SK-N-SH (cell line): ENCODE data around the gene RIN3. TPM values are rescaled to one million over a fixed set of nuclear protein-coding genes. Genes with fewer than 3 reads are reported as not detected.

Experiments used
- CTCF ChIA-PET: fragments of 300-600, 350-600 bp; formaldehyde crosslinking; extraction: SDS; loops from one replicate; lab custom pipeline; 2021; lab: Yijun Ruan, JAX
- POLR2A ChIA-PET: fragments of 350-600 bp; sonication (Branson Sonifier 250); formaldehyde crosslinking; extraction: SDS; loops from one replicate; lab custom pipeline; 2020; ENCODE audit warnings: antibody characterized with exemption, inconsistent platforms; lab: Yijun Ruan, JAX
- DNase-seq: peaks from one replicate; pipeline ENCODE4 v3.0.0; 2012
- H2AFZ ChIP-seq: fragments of 200-600 bp; sonication (generic); 2 replicates; pipeline ENCODE4 v1.8.1; 2016; ENCODE audit warnings: antibody characterized with exemption, mild to moderate bottlenecking, low read depth
- H3F3A ChIP-seq: fragments of 200-600 bp; sonication (generic); replicated peaks from 2 replicates; pipeline ENCODE3; 2016; ENCODE audit warnings: antibody characterized with exemption, mild to moderate bottlenecking; ENCODE audit not compliant: insufficient read depth
- H3K27ac ChIP-seq, 2 experiments: fragments of 200-500 bp in 1 of 2; fragments of 200-600 bp in 1 of 2; sonication (Bioruptor generic) in 1 of 2; sonication (generic), shearing (Covaris generic) in 1 of 2; 2 replicates each; pipeline versions ENCODE4 v1.5.1 to v1.6.1; 2014 to 2016; ENCODE audit warnings: low read depth in 2 of 2, inconsistent platforms in 1 of 2, low read length in 1 of 2, mild to moderate bottlenecking in 1 of 2, mixed read lengths in 1 of 2
- H3K27me3 ChIP-seq: fragments of 200-600 bp; sonication (generic), shearing (Covaris generic); 2 replicates; pipeline ENCODE4 v1.6.1; 2016; ENCODE audit warnings: mixed run types; ENCODE audit not compliant: insufficient read depth
- H3K36me3 ChIP-seq, 2 experiments: fragments of 200-500 bp in 1 of 2; fragments of 200-600 bp in 1 of 2; sonication (Bioruptor generic) in 1 of 2; sonication (generic) in 1 of 2; replicated peaks in 1 of 2; 2 replicates each; pipeline versions ENCODE3 to v1.5.1; 2014 to 2016; ENCODE audit warnings: low read length in 1 of 2, mild to moderate bottlenecking in 1 of 2; ENCODE audit not compliant: insufficient read depth in 2 of 2, control insufficient read depth in 1 of 2
- H3K4me1 ChIP-seq, 2 experiments: fragments of 200-500 bp in 1 of 2; fragments of 200-600 bp in 1 of 2; sonication (Bioruptor generic) in 1 of 2; sonication (generic), shearing (Covaris generic) in 1 of 2; 2 replicates each; pipeline versions ENCODE4 v1.5.1 to v1.6.1; 2014 to 2016; ENCODE audit warnings: low read depth in 1 of 2, low read length in 1 of 2, mixed run types in 1 of 2; ENCODE audit not compliant: insufficient read depth in 2 of 2, control insufficient read depth in 1 of 2
- H3K4me2 ChIP-seq: fragments of 200-600 bp; sonication (generic), shearing (Covaris generic); 2 replicates; pipeline ENCODE4 v1.6.1; 2017; ENCODE audit warnings: mixed run types
- H3K4me3 ChIP-seq, 2 experiments: fragments of 200-500 bp in 1 of 2; fragments of 200-600 bp in 1 of 2; sonication (Bioruptor generic) in 1 of 2; sonication (generic), shearing (Covaris generic) in 1 of 2; 2 replicates each; pipeline versions ENCODE4 v1.5.1 to v1.8.1; 2014 to 2016; ENCODE audit warnings: low read depth in 2 of 2, inconsistent platforms in 1 of 2, low read length in 1 of 2, mild to moderate bottlenecking in 1 of 2, mixed read lengths in 1 of 2, moderate library complexity in 1 of 2
- H3K79me2 ChIP-seq: fragments of 200-600 bp; sonication (generic); 2 replicates; pipeline ENCODE4 v1.8.1; 2017; ENCODE audit warnings: mild to moderate bottlenecking; ENCODE audit not compliant: insufficient read depth
- H3K9ac ChIP-seq: fragments of 200-600 bp; sonication (generic); 2 replicates; pipeline ENCODE4 v1.6.1; 2017; ENCODE audit warnings: mixed run types
- H3K9me2 ChIP-seq: fragments of 200-600 bp; sonication (generic); 2 replicates; pipeline ENCODE4 v1.6.1; 2017; ENCODE audit warnings: mixed run types
- H3K9me3 ChIP-seq: fragments of 200-600 bp; sonication (generic); 2 replicates; pipeline ENCODE4 v1.6.1; 2017; ENCODE audit warnings: mixed run types, mild to moderate bottlenecking, moderate library complexity
- H4K20me1 ChIP-seq: fragments of 200-600 bp; sonication (generic); 2 replicates; pipeline ENCODE4 v1.6.1; 2017; ENCODE audit warnings: mild to moderate bottlenecking, mixed run types; ENCODE audit not compliant: insufficient read depth
- ELF1 ChIP-seq: IDR thresholded peaks from 2 replicates; pipeline ENCODE4 v1.4.0; 2012
- EP300 ChIP-seq, 2 experiments: IDR thresholded peaks; 2 replicates each; pipeline versions ENCODE4 v1.4.0 to v1.6.1; 2012; ENCODE audit warnings: borderline replicate concordance in 1 of 2, low read depth in 1 of 2, low read length in 1 of 2
- FOXM1 ChIP-seq: IDR thresholded peaks from 2 replicates; pipeline ENCODE4 v1.4.0; 2012; ENCODE audit warnings: low read depth, mild to moderate bottlenecking
- JUND ChIP-seq: IDR thresholded peaks from 2 replicates; pipeline ENCODE4 v1.4.0; 2012
- POLR2AphosphoS5 ChIP-seq: IDR thresholded peaks from 2 replicates; pipeline ENCODE4 v1.6.1; 2012; ENCODE audit warnings: low read depth, low read length
- TAF1 ChIP-seq: IDR thresholded peaks from 2 replicates; pipeline ENCODE4 v1.6.1; 2012; ENCODE audit warnings: low read depth, mild to moderate bottlenecking, low read length, moderate library complexity, borderline replicate concordance
- TEAD4 ChIP-seq: IDR thresholded peaks from 2 replicates; pipeline ENCODE4 v1.4.0; 2012; ENCODE audit warnings: mild to moderate bottlenecking, borderline replicate concordance; ENCODE audit not compliant: insufficient read depth
- WGBS: methylation state at CpG from one replicate; pipeline ENCODE4 v1.1.6; 2017; ENCODE audit warnings: low lambda C conversion rate; 5-methylcytosine and 5-hydroxymethylcytosine counted together
- polyA plus RNA-seq, 3 experiments: library from polyadenylated mRNA; depleted of rRNA; stranded (reverse); fragments of >200 nt; gene quantifications; 2 replicates each; pipeline ENCODE4 v1.2.3, GENCODE V29; 2012
- TF ChIP-seq, protein P1 (sequence below): fragments of 150-350 bp; IDR thresholded peaks from 2 replicates; pipeline ENCODE4 v1.6.1; 2016; ENCODE audit warnings: mild to moderate bottlenecking, low read depth, low read length
- TF ChIP-seq, protein P2 (sequence below): fragments of 150-350 bp; IDR thresholded peaks from 2 replicates; pipeline ENCODE4 v1.6.1; 2017; ENCODE audit warnings: antibody characterized with exemption, low read length, low read depth, borderline replicate concordance

Gene RIN3
- polyA plus RNA-seq, 1 of the 3 experiments (the other 2 are of a cell fraction), result 12.4 TPM

DNA sequence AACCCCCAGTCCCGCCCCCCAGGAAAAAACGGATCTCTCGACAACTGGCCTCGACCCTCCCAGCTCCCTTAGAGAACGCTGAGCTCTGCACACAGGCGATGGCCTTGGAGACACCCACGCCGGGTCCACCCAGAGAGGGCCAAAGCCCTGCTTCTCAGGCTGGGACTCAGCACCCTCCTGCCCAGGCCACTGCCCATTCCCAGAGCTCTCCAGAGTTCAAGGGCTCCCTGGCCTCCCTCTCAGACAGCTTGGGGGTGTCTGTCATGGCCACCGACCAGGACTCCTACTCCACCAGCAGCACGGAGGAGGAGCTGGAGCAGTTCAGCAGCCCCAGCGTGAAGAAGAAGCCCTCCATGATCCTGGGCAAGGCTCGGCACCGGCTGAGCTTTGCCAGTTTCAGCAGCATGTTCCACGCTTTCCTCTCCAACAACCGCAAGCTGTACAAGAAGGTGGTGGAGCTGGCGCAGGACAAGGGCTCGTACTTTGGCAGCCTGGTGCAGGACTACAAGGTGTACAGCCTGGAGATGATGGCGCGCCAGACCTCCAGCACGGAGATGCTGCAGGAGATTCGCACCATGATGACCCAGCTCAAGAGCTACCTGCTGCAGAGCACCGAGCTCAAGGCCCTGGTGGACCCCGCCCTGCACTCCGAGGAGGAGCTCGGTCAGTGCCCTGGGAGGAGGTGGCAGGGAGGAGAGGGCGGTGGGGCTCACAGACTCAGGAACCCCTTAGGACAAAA, 139.0 kb downstream of the RIN3 start:
- CTCF ChIA-PET, result interaction anchor here (0.6 to 1.3 kb wide), 3 partner anchors 28 to 863 kb away, joined by 3 to 4 read pairs (median 3); no protein-coding TSS in a partner anchor
- POLR2A ChIA-PET, result no interaction called here
- 86% methylated on average over 12 of the region's 26 CpGs for WGBS

GRCh38 chr14:92653162-92653651, 139.6 kb downstream of the RIN3 start:
- no peaks in the 10 kb centered on the region for H4K20me1 ChIP-seq
- no peak overlapping the region for H3K4me2 ChIP-seq
- peaks cover 2 to 7% of the 10 kb centered on the region in 2 experiments; a peak in 3 of 4 replicates for H3K4me1 ChIP-seq
- H3K27me3 ChIP-seq, result no peaks in the 10 kb centered on the region
- POLR2A ChIA-PET, result no interaction called here
- no peaks in the 10 kb centered on the region for H3K9me2 ChIP-seq
- no peaks in the 10 kb centered on the region for H3K9me3 ChIP-seq
- TF ChIP-seq ELF1, result no peak
- no peak for TF ChIP-seq POLR2AphosphoS5
- TF ChIP-seq JUND, result no peak
- no peak for TF ChIP-seq TEAD4
- TF ChIP-seq FOXM1, result no peak
- TF ChIP-seq, protein P1, sequence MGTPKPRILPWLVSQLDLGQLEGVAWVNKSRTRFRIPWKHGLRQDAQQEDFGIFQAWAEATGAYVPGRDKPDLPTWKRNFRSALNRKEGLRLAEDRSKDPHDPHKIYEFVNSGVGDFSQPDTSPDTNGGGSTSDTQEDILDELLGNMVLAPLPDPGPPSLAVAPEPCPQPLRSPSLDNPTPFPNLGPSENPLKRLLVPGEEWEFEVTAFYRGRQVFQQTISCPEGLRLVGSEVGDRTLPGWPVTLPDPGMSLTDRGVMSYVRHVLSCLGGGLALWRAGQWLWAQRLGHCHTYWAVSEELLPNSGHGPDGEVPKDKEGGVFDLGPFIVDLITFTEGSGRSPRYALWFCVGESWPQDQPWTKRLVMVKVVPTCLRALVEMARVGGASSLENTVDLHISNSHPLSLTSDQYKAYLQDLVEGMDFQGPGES, result no peak
- CTCF ChIA-PET, result interaction anchor here (0.6 kb wide), 1 partner anchor 863 kb away, joined by 3 read pairs; no protein-coding TSS in a partner anchor
- no peak overlapping the region for H3K4me3 ChIP-seq
- no peak overlapping the region for H3K27ac ChIP-seq
- no peak overlapping the region for H2AFZ ChIP-seq
- WGBS, result 79% methylated on average over 10 of the region's 11 CpGs
- no peak for DNase-seq
- peaks cover 7 to 8% of the 10 kb centered on the region in 2 experiments for H3K36me3 ChIP-seq
- H3K9ac ChIP-seq, result no peak overlapping the region
- peaks cover 4% of the 10 kb centered on the region for H3F3A ChIP-seq
- H3K79me2 ChIP-seq, result peaks cover 3% of the 10 kb centered on the region; the same call in 1 of the 2 replicates

More for the DNA sequence above, 139.0 kb downstream of the RIN3 start:
- Histone ChIP-seq H3K27me3 (no peaks in the 10 kb centered on the region), H3K4me1 (peaks cover 4 to 13% of the 10 kb centered on the region in 2 experiments; a peak in 3 of 4 replicates), H3F3A (peaks cover 11% of the 10 kb centered on the region), H2AFZ (no peak overlapping the region), H3K79me2 (peaks cover 5% of the 10 kb centered on the region; the same call in 1 of the 2 replicates), H3K9ac (no peak overlapping the region), H3K4me2 (no peak overlapping the region), H3K36me3 (peaks cover 4 to 7% of the 10 kb centered on the region in 2 experiments), H4K20me1 (no peaks in the 10 kb centered on the region), H3K9me3 (no peaks in the 10 kb centered on the region), H3K9me2 (no peaks in the 10 kb centered on the region), H3K4me3 (no peak overlapping the region), H3K27ac (no peak overlapping the region)
- TF ChIP-seq JUND (no peak), FOXM1 (no peak), TEAD4 (no peak), TAF1 (no peak), EP300 (IDR thresholded peaks at IDR 0.05; ENCODE audit: borderline replicate concordance in 1 of 2, low read depth in 1 of 2, low read length in 1 of 2) (no peak)
- TF ChIP-seq, protein P2, sequence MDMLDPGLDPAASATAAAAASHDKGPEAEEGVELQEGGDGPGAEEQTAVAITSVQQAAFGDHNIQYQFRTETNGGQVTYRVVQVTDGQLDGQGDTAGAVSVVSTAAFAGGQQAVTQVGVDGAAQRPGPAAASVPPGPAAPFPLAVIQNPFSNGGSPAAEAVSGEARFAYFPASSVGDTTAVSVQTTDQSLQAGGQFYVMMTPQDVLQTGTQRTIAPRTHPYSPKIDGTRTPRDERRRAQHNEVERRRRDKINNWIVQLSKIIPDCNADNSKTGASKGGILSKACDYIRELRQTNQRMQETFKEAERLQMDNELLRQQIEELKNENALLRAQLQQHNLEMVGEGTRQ, result no peak
- DNase-seq, result no peak
